GM12872 (cell line): ENCODE results near the gene PPP1R15B.
A peak's percentile ranks its signal among the peaks of the same experiment; 100 is the strongest.

Source experiments
- TF ChIP-seq, protein P1 (sequence below): IDR thresholded peaks from 3 replicates; pipeline ENCODE4 v1.5.1; 2011; ENCODE audit warnings: low read depth, mild to moderate bottlenecking, low read length, moderate library complexity; ENCODE audit not compliant: insufficient read depth

Gene PPP1R15B

DNA sequence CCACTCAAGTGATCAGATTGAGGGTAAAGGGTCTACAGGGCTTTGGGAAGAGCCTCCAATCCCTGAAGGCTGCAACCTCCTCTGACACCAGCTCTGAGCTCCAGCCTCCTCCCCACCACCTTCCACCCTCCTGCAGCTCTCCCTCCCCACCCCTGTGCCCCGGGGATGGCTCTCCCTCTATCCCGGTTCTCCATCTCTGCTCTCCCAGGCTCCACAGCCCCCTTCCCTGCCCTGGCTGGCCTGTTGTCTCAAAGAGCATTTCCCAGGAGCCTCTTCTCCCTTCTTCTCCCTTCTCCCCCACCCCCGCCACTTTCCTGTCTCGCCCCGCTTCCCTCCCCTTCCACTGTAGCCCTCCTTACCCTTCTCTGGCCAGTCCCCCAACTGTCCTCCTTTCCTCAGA, 53.0 kb downstream of the PPP1R15B start:
- TF ChIP-seq, protein P1, sequence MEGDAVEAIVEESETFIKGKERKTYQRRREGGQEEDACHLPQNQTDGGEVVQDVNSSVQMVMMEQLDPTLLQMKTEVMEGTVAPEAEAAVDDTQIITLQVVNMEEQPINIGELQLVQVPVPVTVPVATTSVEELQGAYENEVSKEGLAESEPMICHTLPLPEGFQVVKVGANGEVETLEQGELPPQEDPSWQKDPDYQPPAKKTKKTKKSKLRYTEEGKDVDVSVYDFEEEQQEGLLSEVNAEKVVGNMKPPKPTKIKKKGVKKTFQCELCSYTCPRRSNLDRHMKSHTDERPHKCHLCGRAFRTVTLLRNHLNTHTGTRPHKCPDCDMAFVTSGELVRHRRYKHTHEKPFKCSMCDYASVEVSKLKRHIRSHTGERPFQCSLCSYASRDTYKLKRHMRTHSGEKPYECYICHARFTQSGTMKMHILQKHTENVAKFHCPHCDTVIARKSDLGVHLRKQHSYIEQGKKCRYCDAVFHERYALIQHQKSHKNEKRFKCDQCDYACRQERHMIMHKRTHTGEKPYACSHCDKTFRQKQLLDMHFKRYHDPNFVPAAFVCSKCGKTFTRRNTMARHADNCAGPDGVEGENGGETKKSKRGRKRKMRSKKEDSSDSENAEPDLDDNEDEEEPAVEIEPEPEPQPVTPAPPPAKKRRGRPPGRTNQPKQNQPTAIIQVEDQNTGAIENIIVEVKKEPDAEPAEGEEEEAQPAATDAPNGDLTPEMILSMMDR = no peak

DNA sequence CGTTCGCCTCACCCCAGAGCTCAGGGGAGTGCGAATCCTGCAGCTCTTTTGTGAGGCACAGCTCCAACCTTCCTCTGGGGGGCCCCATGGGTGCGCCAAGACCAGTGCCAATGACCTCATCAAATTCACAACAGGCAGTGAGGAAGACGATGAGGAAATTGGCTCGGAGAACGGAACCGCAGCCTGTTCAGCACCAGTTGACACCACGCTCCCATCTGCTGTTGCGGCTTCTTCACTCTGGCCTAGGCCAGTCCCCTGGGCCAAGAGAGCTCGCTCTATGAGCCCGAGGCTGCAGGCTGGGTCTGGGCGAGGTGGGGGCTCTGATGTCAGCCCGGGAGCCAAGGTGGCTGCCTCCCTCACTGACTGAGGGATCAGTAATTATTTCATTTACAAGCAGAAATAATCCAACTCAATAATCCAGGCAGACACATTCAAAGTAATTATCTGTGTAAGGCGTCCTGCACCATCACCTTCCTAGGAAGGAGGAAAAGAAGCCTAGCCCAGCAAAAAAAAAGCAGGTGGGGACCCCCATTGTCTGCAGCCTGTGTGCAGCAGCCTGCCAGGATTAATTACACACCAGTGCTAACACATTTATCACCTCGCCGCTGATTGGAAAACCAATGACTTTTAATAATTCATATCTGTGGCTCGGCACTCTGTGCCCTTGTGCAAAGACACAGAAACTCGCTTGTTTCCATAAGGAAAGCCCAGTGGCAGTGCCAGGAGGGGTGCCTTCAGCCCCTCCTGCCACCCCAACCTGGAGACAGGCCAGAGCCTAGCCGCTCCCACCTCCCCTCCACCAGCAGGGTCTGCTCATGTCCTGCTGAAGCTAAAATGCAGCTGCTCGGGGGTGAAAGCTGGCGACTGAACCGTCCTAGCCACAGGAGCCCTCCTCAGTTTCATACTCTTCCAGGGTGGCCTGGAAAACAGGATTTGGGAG, 53.8 kb downstream of the PPP1R15B start:
- TF ChIP-seq, protein P1 = 0 out of 3 replicates have a peak, but pooled peaks have one; percentile 10

DNA sequence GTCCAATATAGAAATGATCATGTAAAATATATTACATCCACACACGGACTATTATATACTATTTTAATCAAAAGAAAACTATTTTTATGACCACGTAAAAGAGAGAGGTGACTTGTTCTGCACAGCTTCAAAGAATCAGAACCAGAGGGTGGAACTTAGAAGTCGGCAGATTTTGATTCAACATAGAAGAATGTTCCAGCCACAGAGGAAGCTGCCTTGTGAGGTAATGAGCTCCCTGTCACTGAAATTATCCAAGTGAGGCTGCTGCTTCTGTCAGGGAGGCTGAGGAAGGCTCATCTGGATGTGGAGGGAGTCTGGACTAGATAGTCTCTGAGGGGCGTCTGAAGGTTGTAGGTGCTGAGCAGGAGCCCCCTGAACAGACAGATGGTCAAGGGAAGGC, 54.6 kb downstream of the PPP1R15B start:
- TF ChIP-seq, protein P1 = no peak

DNA sequence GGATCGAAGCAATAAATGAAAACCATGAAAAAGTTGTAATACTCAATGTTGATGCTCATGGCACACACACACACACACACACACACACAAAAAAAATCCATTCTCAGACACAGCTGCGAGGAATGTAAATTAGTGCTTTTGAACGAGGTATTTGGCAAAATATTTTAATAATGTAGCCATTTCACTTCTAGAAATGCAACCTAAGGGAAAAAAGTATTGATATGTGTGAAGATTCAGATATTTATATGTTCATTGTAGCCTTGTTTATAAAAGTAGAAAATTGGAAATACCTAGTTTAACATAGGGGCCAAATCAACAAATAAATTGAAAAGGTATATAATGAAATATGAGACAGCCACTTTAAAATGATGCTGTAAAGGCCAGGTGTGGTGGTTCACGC, 55.7 kb downstream of the PPP1R15B start:
- TF ChIP-seq, protein P1 = no peak

DNA sequence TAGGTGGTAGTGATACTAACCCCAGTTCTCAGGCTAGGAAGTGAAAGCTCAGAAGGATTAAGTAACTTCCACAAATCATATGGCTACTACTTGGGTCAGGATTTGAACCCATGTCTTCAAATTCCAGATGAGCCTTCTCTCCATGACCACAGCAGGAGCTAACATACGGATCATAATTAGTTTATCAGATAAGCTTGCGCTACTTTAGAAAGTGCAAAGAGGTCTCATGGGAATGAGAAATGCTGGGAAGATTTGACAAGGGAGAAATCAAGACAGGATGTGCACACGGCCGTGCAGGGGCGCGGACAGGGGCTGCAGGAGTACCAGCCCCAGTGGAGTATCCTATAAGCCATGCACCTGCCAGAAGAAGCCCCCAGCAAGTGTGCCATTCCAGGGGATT, 57.0 kb downstream of the PPP1R15B start:
- TF ChIP-seq, protein P1 = no peak
